Epithelial cell of proximal tubule (primary cell): ENCODE results near the gene SYNDIG1. TPM values are rescaled to one million over a fixed set of nuclear protein-coding genes. Genes with fewer than 3 reads are reported as not detected.

ENCODE experiments used
- DNase-seq: peaks from one replicate; pipeline ENCODE4 v3.0.0-alpha.2; 2011; ENCODE audit warnings: low read depth
- H3K4me3 ChIP-seq: 2 replicates; pipeline ENCODE4 v1.5.1; 2011; ENCODE audit warnings: low read depth, mild to moderate bottlenecking, low read length
- total RNA-seq: library from RNA; depleted of rRNA; stranded (reverse); fragments of >200 nt; gene quantifications from 2 replicates; pipeline ENCODE4 v1.2.3, GENCODE V29; 2015
- TF ChIP-seq, protein P1 (sequence below): conservative IDR thresholded peaks from 2 replicates; pipeline ENCODE4 v1.5.1; 2012; ENCODE audit warnings: low read depth, mild to moderate bottlenecking, low read length

Gene SYNDIG1
- total RNA-seq, 1 donor from 2014 or later = 0.12 TPM

GRCh38 chr20:24577271-24577909, 108.0 kb downstream of the SYNDIG1 start:
- H3K4me3 ChIP-seq = no peak overlapping the region
- DNase-seq = no peak
- TF ChIP-seq, protein P1, sequence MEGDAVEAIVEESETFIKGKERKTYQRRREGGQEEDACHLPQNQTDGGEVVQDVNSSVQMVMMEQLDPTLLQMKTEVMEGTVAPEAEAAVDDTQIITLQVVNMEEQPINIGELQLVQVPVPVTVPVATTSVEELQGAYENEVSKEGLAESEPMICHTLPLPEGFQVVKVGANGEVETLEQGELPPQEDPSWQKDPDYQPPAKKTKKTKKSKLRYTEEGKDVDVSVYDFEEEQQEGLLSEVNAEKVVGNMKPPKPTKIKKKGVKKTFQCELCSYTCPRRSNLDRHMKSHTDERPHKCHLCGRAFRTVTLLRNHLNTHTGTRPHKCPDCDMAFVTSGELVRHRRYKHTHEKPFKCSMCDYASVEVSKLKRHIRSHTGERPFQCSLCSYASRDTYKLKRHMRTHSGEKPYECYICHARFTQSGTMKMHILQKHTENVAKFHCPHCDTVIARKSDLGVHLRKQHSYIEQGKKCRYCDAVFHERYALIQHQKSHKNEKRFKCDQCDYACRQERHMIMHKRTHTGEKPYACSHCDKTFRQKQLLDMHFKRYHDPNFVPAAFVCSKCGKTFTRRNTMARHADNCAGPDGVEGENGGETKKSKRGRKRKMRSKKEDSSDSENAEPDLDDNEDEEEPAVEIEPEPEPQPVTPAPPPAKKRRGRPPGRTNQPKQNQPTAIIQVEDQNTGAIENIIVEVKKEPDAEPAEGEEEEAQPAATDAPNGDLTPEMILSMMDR = no peak

GRCh38 chr20:24578567-24579415, 109.4 kb downstream of the SYNDIG1 start:
- TF ChIP-seq, protein P1 = no peak
- DNase-seq = no peak
- H3K4me3 ChIP-seq = no peak overlapping the region

- TF ChIP-seq, protein P1 = no peak
- no peak overlapping the region for H3K4me3 ChIP-seq
- DNase-seq = no peak
Observed at GRCh38 chr20:24579475-24579874, 110.0 kb downstream of the SYNDIG1 start.

GRCh38 chr20:24580006-24580405, 110.6 kb downstream of the SYNDIG1 start:
- no peak overlapping the region for H3K4me3 ChIP-seq
- no peak for DNase-seq
- TF ChIP-seq, protein P1 = no peak

- TF ChIP-seq, protein P1 = no peak
- no peak overlapping the region for H3K4me3 ChIP-seq
- DNase-seq = no peak
Observed at GRCh38 chr20:24580855-24581254, 111.4 kb downstream of the SYNDIG1 start.

DNA sequence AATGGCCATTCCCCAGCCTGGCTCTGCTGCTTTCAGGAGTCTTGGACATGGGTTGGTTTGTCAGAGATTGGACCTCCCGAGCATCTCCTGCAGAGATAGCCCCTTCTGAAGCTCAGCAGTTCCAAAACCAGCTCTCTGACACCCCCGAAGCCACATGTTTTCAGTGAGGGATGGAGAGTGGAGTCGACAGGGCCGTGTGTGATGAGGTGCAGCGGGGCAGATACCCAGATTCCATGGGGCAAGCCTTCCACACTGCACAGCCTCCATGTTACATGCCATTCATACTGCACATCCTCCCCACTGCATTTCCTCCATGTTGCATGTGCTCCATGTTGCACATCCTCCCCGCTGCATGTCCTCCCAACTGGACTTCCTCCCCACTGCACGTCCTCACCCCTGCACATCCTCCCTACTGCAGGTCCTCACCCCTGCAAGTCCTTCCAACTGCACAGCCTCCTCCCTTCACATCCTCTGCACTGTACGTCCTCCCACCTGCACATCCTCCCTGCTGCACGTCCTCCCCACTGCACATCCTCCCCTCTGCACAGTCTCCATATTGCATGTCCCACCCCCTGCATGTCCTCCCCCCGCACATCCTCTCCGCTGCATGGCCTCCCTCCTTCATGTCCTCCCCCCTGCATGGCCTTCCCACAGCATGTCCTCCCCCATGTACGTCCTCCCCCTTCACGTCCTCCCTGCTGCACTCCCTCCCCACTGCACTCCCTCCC, 112.2 kb downstream of the SYNDIG1 start:
- TF ChIP-seq, protein P1 = no peak
- DNase-seq = no peak
- no peak overlapping the region for H3K4me3 ChIP-seq
